HAP-1 (cell line): ENCODE results near the gene SNAP29.
"Not testable (repeated sequence)": the region's sequence is repeated elsewhere in the genome, so short reads cannot be mapped to it uniquely, and the experiment has no call there.

Experiments used
- DNase-seq, 2 experiments: peaks; one replicate each; pipeline ENCODE4 v3.0.0-alpha.2; 2016 to 2020; ENCODE audit warnings: low spot score in 2 of 2
- H3K27me3 ChIP-seq: fragments of 250-450 bp; sonication (Bioruptor Pico); 2 replicates; pipeline ENCODE4 v1.5.1; 2020; ENCODE audit warnings: low read depth, mild to moderate bottlenecking, moderate library complexity
- H3K36me3 ChIP-seq: fragments of 250-450 bp; sonication (Bioruptor Pico); replicated peaks from 2 replicates; pipeline ENCODE4 v1.5.1; 2020; ENCODE audit warnings: mild to moderate bottlenecking
- H3K4me1 ChIP-seq: fragments of 250-450 bp; sonication (Bioruptor Pico); 2 replicates; pipeline ENCODE4 v1.5.1; 2020; ENCODE audit warnings: mild to moderate bottlenecking
- H3K4me3 ChIP-seq: fragments of 250-450 bp; sonication (Bioruptor Pico); 2 replicates; pipeline ENCODE4 v1.5.1; 2020; ENCODE audit warnings: mild to moderate bottlenecking, moderate library complexity
- H3K9me3 ChIP-seq: fragments of 250-450 bp; sonication (Bioruptor Pico); 2 replicates; pipeline ENCODE4 v1.5.1; 2020; ENCODE audit warnings: mild to moderate bottlenecking, moderate library complexity
- in situ Hi-C: fragments of 300-500 bp; cut with MboI; formaldehyde crosslinking; loops from 3 replicates; pipeline ENCODE4 v1.14.3; 2020; ENCODE audit warnings: low sequenced_read_pairs, inconsistent platforms, mixed read lengths

SNAP29 gene

GRCh38 chr22:20905415-20906386, 46.9 kb downstream of the SNAP29 start:
- no peak overlapping the region for H3K4me3 ChIP-seq
- H3K4me1 ChIP-seq, result no peaks in the 10 kb centered on the region
- DNase-seq, result no peak
- H3K27me3 ChIP-seq, result no peaks in the 10 kb centered on the region
- H3K36me3 ChIP-seq, result no peaks in the 10 kb centered on the region
- no peaks in the 10 kb centered on the region for H3K9me3 ChIP-seq
- in situ Hi-C loops, result no loop called here

DNA sequence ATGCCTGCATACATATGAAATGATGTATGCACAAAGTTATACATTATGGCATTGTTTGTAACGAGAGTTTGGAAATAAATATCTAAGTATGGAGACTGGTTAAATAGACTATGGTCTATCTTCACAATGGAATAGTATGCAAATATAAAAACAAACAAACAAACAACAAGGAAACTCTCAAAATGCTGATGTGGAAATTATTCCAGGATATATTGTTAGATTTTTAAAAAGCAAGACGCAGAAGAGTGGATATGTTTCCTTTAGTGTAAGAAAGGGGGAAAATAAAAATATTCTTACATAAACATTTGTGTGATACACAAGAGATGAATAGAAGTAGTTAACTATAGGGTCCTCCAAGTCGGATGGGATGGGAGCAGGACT, 47.6 kb downstream of the SNAP29 start:
- Histone ChIP-seq H3K9me3 (no peaks in the 10 kb centered on the region), H3K4me3 (no peak overlapping the region), H3K4me1 (no peaks in the 10 kb centered on the region), H3K36me3 (no peaks in the 10 kb centered on the region), H3K27me3 (no peaks in the 10 kb centered on the region)
- in situ Hi-C loops, result no loop called here
- no peak for DNase-seq

DNA sequence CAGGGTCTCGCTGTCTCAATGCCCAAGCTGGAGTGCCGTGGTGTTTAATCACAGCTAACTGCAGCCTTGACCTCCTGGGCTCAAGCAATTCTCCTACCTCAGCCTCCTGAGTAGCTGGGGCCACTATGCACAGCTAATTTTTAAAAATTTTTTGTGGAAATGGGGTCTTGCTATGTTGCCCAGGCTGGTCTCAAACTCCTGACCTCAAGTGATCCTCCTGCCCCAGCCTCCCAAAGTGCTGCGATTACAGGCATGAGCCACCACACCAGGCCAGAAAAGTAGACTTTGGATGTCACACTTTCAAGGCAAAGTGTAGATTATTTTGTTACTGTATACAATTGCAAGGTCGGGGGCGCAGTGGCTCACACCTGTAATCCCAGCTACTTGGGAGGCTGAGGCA, 49.9 kb downstream of the SNAP29 start:
- DNase-seq, in situ Hi-C loops, H3K27me3 ChIP-seq: not testable (repeated sequence)

DNA sequence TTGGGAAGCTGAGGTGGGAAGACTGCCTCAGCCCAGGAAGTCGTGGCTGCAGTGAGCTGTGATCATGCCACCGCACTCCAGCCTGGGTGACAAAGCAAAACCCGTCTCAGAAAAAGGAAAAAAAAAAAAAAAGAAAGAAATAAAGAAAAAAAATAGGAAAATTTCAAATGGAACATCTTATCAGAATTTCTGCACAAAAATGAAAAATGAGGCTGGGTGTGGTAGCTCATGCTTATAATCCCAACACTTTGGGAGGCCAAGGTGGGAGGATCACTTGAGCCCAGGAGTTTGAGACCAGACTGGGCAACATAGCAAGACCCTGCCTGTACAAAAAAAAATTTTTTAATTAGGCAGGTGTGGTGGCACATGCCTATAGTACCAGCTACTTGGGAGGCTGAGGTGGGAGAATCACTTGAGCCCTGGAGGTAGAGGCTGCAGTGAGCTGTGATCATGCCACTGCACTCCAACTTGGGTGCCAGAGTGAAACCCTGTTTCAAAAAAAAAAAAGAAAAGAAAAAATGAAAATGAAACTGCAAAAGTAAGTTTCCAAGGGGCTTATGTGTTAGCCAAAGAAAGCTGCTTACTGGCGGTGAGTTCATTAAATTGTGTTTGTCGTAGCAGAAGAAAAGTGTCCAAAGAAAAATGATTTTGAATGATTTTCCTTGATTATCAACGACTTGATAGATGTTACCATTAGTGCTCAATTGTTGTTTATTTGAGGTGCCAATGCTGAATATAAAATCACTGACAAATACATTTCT, 50.9 kb downstream of the SNAP29 start:
- no peaks in the 10 kb centered on the region for H3K9me3 ChIP-seq
- DNase-seq, result no peak
- no peak overlapping the region for H3K4me3 ChIP-seq
- no peaks in the 10 kb centered on the region for H3K4me1 ChIP-seq
- H3K36me3 ChIP-seq, result no peaks in the 10 kb centered on the region
- in situ Hi-C loops, result loop anchor here (10.0 kb wide), 1 partner anchor 75 kb away; the partner anchor contains the start of gene LZTR1
- H3K27me3 ChIP-seq, result no peaks in the 10 kb centered on the region

More for the DNA sequence above, 49.9 kb downstream of the SNAP29 start:
- not testable (repeated sequence) for H3K36me3 ChIP-seq, H3K9me3 ChIP-seq, H3K4me3 ChIP-seq, H3K4me1 ChIP-seq

DNA sequence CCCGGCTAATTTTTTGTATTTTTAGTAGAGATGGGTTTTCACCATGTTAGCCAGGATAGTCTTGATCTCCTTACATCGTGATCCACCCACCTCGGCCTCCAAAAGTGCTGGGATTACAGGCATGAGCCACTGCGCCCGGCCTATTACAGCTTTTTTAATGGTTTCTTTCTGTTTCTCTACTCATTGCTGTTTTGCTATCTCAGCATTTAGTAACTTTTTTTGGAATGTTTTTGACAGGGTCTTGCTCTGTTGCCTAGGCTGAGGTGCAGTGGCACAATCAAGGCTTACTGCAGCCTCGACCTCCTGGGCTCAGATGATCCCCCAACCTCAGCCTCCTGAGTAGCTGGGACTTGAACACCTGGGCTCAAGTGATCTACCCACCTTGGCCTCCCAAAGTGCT, 53.7 kb downstream of the SNAP29 start:
- no peak overlapping the region for H3K4me3 ChIP-seq
- peaks cover 4% of the 10 kb centered on the region; the same call in 1 of the 2 replicates for H3K4me1 ChIP-seq
- H3K36me3 ChIP-seq, result peaks cover under 1% of the 10 kb centered on the region; the same call in 1 of the 2 replicates
- no peaks in the 10 kb centered on the region for H3K27me3 ChIP-seq
- in situ Hi-C loops, result loop anchor here (10.0 kb wide), 1 partner anchor 72 kb away; the partner anchor contains the start of gene LZTR1
- no peak for DNase-seq
- no peaks in the 10 kb centered on the region for H3K9me3 ChIP-seq

DNA sequence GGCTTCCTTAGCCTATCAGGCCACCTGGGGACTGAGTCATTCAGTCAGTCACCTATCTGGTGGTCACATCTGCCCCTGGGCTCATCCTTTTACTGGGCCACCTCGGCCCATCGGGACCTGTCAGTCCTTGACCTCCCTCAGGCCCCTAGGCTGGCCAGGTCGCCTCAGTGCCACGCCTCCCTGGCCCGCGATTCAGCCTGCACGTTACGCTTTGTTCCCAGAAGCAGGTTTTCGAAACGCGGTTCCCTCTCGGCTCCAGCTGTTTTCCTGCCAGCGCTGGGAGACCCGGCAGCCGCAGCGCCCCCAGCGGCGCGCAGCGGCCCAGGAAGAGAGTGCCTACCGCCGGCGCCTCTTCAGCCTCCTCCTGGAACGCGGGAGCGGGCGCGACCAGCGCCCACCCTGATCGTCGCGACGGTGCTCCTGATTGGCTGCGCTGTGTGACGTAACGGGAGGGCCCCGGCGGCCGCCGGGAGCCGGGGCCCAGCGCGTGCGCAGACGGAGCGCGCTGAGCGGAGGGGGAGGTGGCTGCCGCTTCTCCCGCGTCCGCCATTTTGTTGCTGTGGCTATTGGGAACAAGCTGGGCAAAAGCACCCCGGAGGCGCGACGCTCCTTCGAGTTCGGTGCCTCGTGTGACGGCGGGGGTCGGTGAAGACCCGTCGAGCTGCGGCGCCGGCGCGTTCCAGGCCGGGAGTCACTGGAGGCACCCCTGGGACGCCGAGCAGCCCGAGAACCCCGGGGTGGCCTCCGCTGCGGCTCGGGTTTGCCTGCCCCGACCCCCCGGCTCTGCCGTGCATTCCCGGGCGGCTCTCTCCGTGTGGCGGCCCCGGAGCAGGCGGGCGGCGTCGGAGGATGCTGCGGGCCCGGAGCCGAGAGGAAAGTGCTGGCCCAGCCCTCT, 58.4 kb downstream of the SNAP29 start, which contains the start of gene CRKL:
Gene CRKL, plus strand, starts transcription at position 492 of the 895 bp plus-strand sequence. CDS start 528 bp downstream, outside the sequence.
- H3K4me3 ChIP-seq, result peak within 1 kb of the TSS; percentile 96
- in situ Hi-C loops, result loop anchor here (10.0 kb wide), 1 partner anchor 68 kb away; the partner anchor contains the start of gene LZTR1

GRCh38 chr22:20918663-20919218, 59.9 kb downstream of the SNAP29 start:
- H3K4me3 ChIP-seq, result peak overlapping the region; percentile 96
- no peaks in the 10 kb centered on the region for H3K27me3 ChIP-seq
- H3K4me1 ChIP-seq, result peaks cover 13% of the 10 kb centered on the region
- in situ Hi-C loops, result loop anchor here (10.0 kb wide), 1 partner anchor 66 kb away; the partner anchor contains the start of gene LZTR1
- H3K36me3 ChIP-seq, result peaks cover 11% of the 10 kb centered on the region
- no peaks in the 10 kb centered on the region for H3K9me3 ChIP-seq
- peak; percentile 34 to 35 for DNase-seq

More for the DNA sequence above, 58.4 kb downstream of the SNAP29 start, which contains the start of gene CRKL:
- H3K36me3 ChIP-seq, result peaks cover 11% of the 10 kb centered on the region
- peaks cover 13% of the 10 kb centered on the region for H3K4me1 ChIP-seq
- DNase-seq, result peak; percentile 96 to 98
- H3K9me3 ChIP-seq, result no peaks in the 10 kb centered on the region
- no peaks in the 10 kb centered on the region for H3K27me3 ChIP-seq

- H3K4me1 ChIP-seq, result peaks cover 13% of the 10 kb centered on the region
- H3K4me3 ChIP-seq, result peak overlapping the region; percentile 96
- no peaks in the 10 kb centered on the region for H3K27me3 ChIP-seq
- H3K36me3 ChIP-seq, result peaks cover 11% of the 10 kb centered on the region
- peak; percentile 56 to 84 for DNase-seq
- no peaks in the 10 kb centered on the region for H3K9me3 ChIP-seq
- in situ Hi-C loops, result loop anchor here (10.0 kb wide), 1 partner anchor 65 kb away; the partner anchor contains the start of gene LZTR1
These were observed 60.9 kb downstream of the SNAP29 start for GRCh38 chr22:20919718-20920117.

DNA sequence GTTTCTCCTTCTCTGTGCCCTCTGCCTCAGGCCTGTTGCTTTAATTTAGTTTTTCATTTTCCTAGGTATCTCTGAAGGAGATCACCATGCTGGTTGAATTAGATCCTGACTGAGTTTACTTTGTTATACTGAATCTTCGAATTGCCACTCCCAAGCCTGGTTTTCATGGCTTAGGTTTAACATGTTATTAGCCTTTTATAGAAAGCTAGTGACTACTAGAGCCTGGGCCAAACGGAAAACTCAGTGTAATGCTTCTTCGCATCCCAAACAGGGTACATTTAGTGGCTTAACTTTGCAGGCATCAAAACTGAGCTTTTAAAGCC, 62.0 kb downstream of the SNAP29 start:
- peak in 1 of 2 experiments; percentile 7 for DNase-seq
- Histone ChIP-seq H3K36me3 (peaks cover 11% of the 10 kb centered on the region), H3K4me1 (peaks cover 17% of the 10 kb centered on the region), H3K27me3 (no peaks in the 10 kb centered on the region), H3K9me3 (no peaks in the 10 kb centered on the region), H3K4me3 (peak overlapping the region; percentile 96)
- in situ Hi-C loops, result no loop called here

- peaks cover 18% of the 10 kb centered on the region for H3K4me1 ChIP-seq
- DNase-seq, result no peak
- no peaks in the 10 kb centered on the region for H3K27me3 ChIP-seq
- H3K4me3 ChIP-seq, result no peak overlapping the region
- H3K9me3 ChIP-seq, result no peaks in the 10 kb centered on the region
- H3K36me3 ChIP-seq, result peaks cover 11% of the 10 kb centered on the region
- in situ Hi-C loops, result no loop called here
These were observed 63.4 kb downstream of the SNAP29 start for GRCh38 chr22:20922141-20922751.

DNA sequence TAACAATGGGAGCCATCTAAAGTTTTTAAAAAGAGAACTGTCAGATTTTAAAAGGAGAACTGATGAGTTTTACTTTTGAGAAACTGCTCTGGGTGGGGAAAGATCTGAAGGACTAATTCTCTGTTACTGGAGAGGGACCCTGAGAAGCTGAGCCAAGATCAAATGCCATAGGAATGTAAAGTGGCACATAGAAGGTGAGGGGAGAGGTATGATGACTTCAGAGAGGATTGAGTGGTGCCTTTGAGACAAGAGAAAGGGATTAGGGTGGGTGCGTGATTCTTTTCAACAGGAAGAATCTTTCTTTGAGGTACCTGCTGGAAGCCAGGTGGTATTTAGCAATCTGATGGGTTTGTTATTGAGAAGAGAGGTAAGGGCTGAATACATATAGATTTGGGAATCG, 67.4 kb downstream of the SNAP29 start:
- H3K4me1 ChIP-seq, result peaks cover 13% of the 10 kb centered on the region

GRCh38 chr22:20927940-20928572, 69.2 kb downstream of the SNAP29 start:
- no peak for DNase-seq
- in situ Hi-C loops, result no loop called here
- peaks cover 10% of the 10 kb centered on the region for H3K4me1 ChIP-seq
- no peaks in the 10 kb centered on the region for H3K9me3 ChIP-seq
- H3K4me3 ChIP-seq, result no peak overlapping the region
- no peaks in the 10 kb centered on the region for H3K27me3 ChIP-seq
- H3K36me3 ChIP-seq, result no peaks in the 10 kb centered on the region; the same call in none of the 2 replicates

More for the DNA sequence above, 67.4 kb downstream of the SNAP29 start:
- peak in 1 of 2 experiments; percentile 5 for DNase-seq
- Histone ChIP-seq H3K4me3 (no peak overlapping the region), H3K27me3 (no peaks in the 10 kb centered on the region), H3K9me3 (no peaks in the 10 kb centered on the region), H3K36me3 (no peaks in the 10 kb centered on the region; the same call in none of the 2 replicates)
- in situ Hi-C loops, result no loop called here
